K562 (cell line): ENCODE results near the gene NOD2.

Experiments
- CBX5 ChIP-seq: IDR thresholded peaks from 2 replicates; pipeline ENCODE4 v1.6.1; 2014; ENCODE audit warnings: low read depth, borderline replicate concordance
- CREM ChIP-seq: IDR thresholded peaks from 2 replicates; pipeline ENCODE4 v1.6.1; 2014; ENCODE audit warnings: antibody characterized with exemption, low read depth
- PBX2 ChIP-seq, 2 experiments: IDR thresholded peaks in 1 of 2; conservative IDR thresholded peaks in 1 of 2; 2 replicates each; pipeline ENCODE4 v1.6.1; 2016; ENCODE audit warnings: low read depth in 2 of 2, mild to moderate bottlenecking in 1 of 2, missing compliant biosample characterization in 1 of 2, missing genetic modification characterization in 1 of 2, moderate library complexity in 1 of 2
- POLR2A ChIP-seq: fragments of 450-650 bp; conservative IDR thresholded peaks from 2 replicates; pipeline ENCODE4 v1.6.1; 2016
- RNF2 ChIP-seq: sonication (generic); IDR thresholded peaks from 2 replicates; pipeline ENCODE4 v1.6.1; 2016
- TEAD4 ChIP-seq, 2 experiments: sonication (generic) in 1 of 2; formaldehyde crosslinking in 1 of 2; IDR thresholded peaks; 2 replicates each; pipeline versions ENCODE4 v1.6.1 to v1.8.0; 2012 to 2022; ENCODE audit warnings: borderline replicate concordance in 1 of 2, inconsistent platforms in 1 of 2, low read length in 1 of 2, mild to moderate bottlenecking in 1 of 2, missing genetic modification reagents in 1 of 2
- ZBTB7A ChIP-seq: IDR thresholded peaks from 2 replicates; pipeline ENCODE4 v1.6.1; 2011; ENCODE audit warnings: low read depth, mild to moderate bottlenecking, low read length, moderate library complexity, borderline replicate concordance; ENCODE audit not compliant: control insufficient read depth
- ZKSCAN1 ChIP-seq: fragments of 150-350 bp; IDR thresholded peaks from 2 replicates; pipeline ENCODE4 v1.6.1; 2016; ENCODE audit warnings: low read depth, low read length
- ZNF124 ChIP-seq: sonication (generic); formaldehyde crosslinking; IDR thresholded peaks from 2 replicates; pipeline ENCODE4 v1.8.1; 2022; ENCODE audit warnings: missing genetic modification reagents
- ZNF699 ChIP-seq: fragments of 250-450 bp; sonication (Bioruptor Pico); IDR thresholded peaks from 2 replicates; pipeline ENCODE4 v1.8.0; 2021; ENCODE audit warnings: mild to moderate bottlenecking, moderate library complexity; ENCODE audit not compliant: insufficient replicate concordance

GRCh38 chr16:50717494-50717893 lies 24.1 kb downstream of the NOD2 start:
- TF ChIP-seq POLR2A, result no peak
- no peak for TF ChIP-seq CREM
- no peak for TF ChIP-seq ZKSCAN1
- TF ChIP-seq TEAD4 (IDR thresholded peaks at IDR 0.05; ENCODE audit: low read length), result no peak
- TF ChIP-seq TEAD4 (CRISPR knock-in tag; IDR thresholded peaks at IDR 0.05; ENCODE audit: borderline replicate concordance), result no peak
- no peak for TF ChIP-seq CBX5
- no peak for TF ChIP-seq ZNF699 (CRISPR knock-in tag)
- TF ChIP-seq ZBTB7A, result no peak
- no peak for TF ChIP-seq ZNF124 (CRISPR knock-in tag)
- no peak for TF ChIP-seq RNF2
- TF ChIP-seq PBX2 (CRISPR knock-in tag; IDR thresholded peaks at IDR 0.05; ENCODE audit: low read depth), result no peak
- TF ChIP-seq PBX2 (tag; conservative IDR thresholded peaks at IDR 0.05; ENCODE audit: low read depth), result no peak
